ENCODE measurements around the gene CD177.
"Not testable (repeated sequence)": the region's sequence is repeated elsewhere in the genome, so short reads cannot be mapped to it uniquely, and the experiment has no call there.

DNA sequence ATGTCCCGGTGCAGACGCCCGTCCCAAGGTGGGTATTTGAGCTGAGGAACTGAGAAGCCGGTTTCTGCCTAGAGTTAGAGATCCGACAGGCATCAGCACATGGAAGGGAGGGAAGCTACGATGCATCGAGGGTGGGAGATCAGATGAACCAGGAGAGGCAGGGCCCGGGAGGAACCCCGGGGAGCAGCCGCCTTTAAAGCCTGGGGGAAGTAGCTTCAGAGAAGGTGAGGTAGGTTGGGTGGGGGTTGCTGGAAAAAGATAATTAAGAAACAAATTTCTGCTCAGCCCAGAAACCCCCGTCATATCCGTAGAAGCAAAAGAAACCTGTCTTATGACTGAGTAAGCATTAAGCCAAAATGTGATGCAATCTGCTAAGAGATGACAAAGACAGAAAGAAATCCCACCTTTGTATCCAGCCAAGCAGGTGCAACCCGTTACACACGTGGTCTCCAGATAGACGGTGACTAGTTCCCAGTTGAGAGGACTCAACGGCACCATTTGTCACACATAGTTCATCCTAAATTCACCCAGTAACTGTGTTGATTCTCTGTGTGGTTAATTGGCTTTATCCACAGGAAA is 9.1 kb upstream of the CD177 start:
- TF ChIP-seq, protein P1, sequence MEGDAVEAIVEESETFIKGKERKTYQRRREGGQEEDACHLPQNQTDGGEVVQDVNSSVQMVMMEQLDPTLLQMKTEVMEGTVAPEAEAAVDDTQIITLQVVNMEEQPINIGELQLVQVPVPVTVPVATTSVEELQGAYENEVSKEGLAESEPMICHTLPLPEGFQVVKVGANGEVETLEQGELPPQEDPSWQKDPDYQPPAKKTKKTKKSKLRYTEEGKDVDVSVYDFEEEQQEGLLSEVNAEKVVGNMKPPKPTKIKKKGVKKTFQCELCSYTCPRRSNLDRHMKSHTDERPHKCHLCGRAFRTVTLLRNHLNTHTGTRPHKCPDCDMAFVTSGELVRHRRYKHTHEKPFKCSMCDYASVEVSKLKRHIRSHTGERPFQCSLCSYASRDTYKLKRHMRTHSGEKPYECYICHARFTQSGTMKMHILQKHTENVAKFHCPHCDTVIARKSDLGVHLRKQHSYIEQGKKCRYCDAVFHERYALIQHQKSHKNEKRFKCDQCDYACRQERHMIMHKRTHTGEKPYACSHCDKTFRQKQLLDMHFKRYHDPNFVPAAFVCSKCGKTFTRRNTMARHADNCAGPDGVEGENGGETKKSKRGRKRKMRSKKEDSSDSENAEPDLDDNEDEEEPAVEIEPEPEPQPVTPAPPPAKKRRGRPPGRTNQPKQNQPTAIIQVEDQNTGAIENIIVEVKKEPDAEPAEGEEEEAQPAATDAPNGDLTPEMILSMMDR (IDR thresholded peaks at IDR 0.05): not testable (repeated sequence)
- not testable (repeated sequence) for TF ChIP-seq POLR2A (IDR thresholded peaks at IDR 0.05)
